Muscle layer of duodenum (tissue), 2 donors: ENCODE data around the gene PCDH9.

Experiments used
- H3K27ac ChIP-seq: one replicate; pipeline ENCODE4 v1.7.0; 2013; ENCODE audit warnings: mild to moderate bottlenecking, low read length
- H3K27me3 ChIP-seq: one replicate; pipeline ENCODE4 v1.7.0; 2013; ENCODE audit warnings: low read depth, mild to moderate bottlenecking, control low read depth, low read length
- H3K36me3 ChIP-seq, 2 donors: one replicate each; pipeline ENCODE4 v1.7.0; 2013; ENCODE audit warnings: low read length in 2 of 2, control low read depth in 1 of 2, mild to moderate bottlenecking in 1 of 2; ENCODE audit not compliant: insufficient read depth in 2 of 2, control insufficient read depth in 1 of 2
- H3K4me1 ChIP-seq, 2 donors: one replicate each; pipeline ENCODE4 v1.7.0; 2013; ENCODE audit warnings: low read length in 2 of 2, mild to moderate bottlenecking in 2 of 2, control low read depth in 1 of 2, moderate library complexity in 1 of 2; ENCODE audit not compliant: insufficient read depth in 2 of 2, control insufficient read depth in 1 of 2
- H3K4me3 ChIP-seq, 2 donors: one replicate each; pipeline ENCODE4 v1.7.0; 2013; ENCODE audit warnings: low read length in 2 of 2, low read depth in 1 of 2, mild to moderate bottlenecking in 1 of 2
- H3K9me3 ChIP-seq, 2 donors: one replicate each; pipeline ENCODE4 v1.7.0; 2013; ENCODE audit warnings: low read length in 2 of 2, control low read depth in 1 of 2, mild to moderate bottlenecking in 1 of 2; ENCODE audit not compliant: control insufficient read depth in 1 of 2
- donor health status: healthy.

Gene PCDH9

GRCh38 chr13:67193979-67194378 lies 36.2 kb downstream of the PCDH9 start:
- H3K27ac ChIP-seq = no peak overlapping the region
- no peaks in the 10 kb centered on the region for H3K9me3 ChIP-seq
- H3K4me1 ChIP-seq = no peaks in the 10 kb centered on the region
- H3K36me3 ChIP-seq = no peaks in the 10 kb centered on the region
- no peaks in the 10 kb centered on the region for H3K27me3 ChIP-seq
- no peak overlapping the region for H3K4me3 ChIP-seq

- no peaks in the 10 kb centered on the region for H3K36me3 ChIP-seq
- no peak overlapping the region for H3K27ac ChIP-seq
- H3K4me1 ChIP-seq = no peaks in the 10 kb centered on the region
- H3K9me3 ChIP-seq = no peaks in the 10 kb centered on the region
- no peaks in the 10 kb centered on the region for H3K27me3 ChIP-seq
- no peak overlapping the region for H3K4me3 ChIP-seq
Observed at GRCh38 chr13:67192751-67193150, 37.4 kb downstream of the PCDH9 start.

- Histone ChIP-seq H3K27ac (no peak overlapping the region), H3K9me3 (no peaks in the 10 kb centered on the region), H3K4me3 (no peak overlapping the region), H3K36me3 (no peaks in the 10 kb centered on the region), H3K4me1 (no peaks in the 10 kb centered on the region), H3K27me3 (no peaks in the 10 kb centered on the region)
Observed at GRCh38 chr13:67186995-67187569, 43.1 kb downstream of the PCDH9 start.

DNA sequence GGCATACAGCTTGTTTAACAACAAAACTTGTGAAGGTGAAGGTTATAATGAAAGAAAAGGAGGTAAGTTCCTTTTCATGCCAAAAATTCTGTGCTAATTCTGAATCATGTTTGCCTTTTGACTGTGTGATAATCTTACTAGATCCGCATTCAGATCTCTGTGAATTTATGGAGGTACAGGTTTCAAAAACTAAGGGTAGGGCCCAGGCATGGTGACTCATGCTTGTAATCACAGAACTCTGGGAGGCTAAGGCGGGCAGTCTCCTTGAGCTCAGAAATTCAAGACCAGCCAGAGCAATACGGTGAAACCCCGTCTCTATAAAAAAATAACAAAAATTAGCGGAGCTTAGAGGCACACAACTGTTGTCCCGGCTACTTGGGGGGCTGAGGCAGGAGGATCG lies 45.9 kb downstream of the PCDH9 start:
- H3K4me3 ChIP-seq = no peak overlapping the region
- no peak overlapping the region for H3K27ac ChIP-seq

DNA sequence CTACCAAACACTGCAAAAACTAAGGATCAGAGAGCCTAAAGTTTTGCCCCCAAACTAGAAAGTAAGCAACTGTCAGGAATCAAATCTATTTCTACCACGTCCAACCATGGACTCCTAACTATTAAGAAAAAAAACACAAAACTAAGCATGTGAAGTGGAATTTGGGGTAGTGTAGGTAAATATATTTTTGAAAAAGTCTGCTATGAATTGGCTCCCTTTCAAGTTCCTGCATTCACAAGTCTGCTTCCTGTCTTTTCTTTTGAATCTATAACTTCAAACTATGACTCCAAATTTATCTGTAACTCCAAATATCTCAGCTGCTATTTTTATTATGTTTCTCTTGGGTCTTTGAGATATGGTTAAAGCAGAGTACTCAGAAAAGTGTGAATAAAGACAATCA lies 47.0 kb downstream of the PCDH9 start:
- Histone ChIP-seq H3K4me3 (no peak overlapping the region), H3K9me3 (no peaks in the 10 kb centered on the region), H3K27me3 (no peaks in the 10 kb centered on the region), H3K4me1 (no peaks in the 10 kb centered on the region), H3K27ac (no peak overlapping the region), H3K36me3 (no peaks in the 10 kb centered on the region)

More for the DNA sequence above, 45.9 kb downstream of the PCDH9 start:
- no peaks in the 10 kb centered on the region for H3K9me3 ChIP-seq
- H3K4me1 ChIP-seq = no peaks in the 10 kb centered on the region
- H3K27me3 ChIP-seq = no peaks in the 10 kb centered on the region
- H3K36me3 ChIP-seq = no peaks in the 10 kb centered on the region

GRCh38 chr13:67175836-67176459 lies 54.2 kb downstream of the PCDH9 start:
- no peaks in the 10 kb centered on the region for H3K4me1 ChIP-seq
- no peak overlapping the region for H3K4me3 ChIP-seq
- H3K9me3 ChIP-seq = no peaks in the 10 kb centered on the region
- H3K36me3 ChIP-seq = no peaks in the 10 kb centered on the region
- H3K27ac ChIP-seq = no peak overlapping the region
- no peaks in the 10 kb centered on the region for H3K27me3 ChIP-seq

- H3K36me3 ChIP-seq = no peaks in the 10 kb centered on the region
- no peak overlapping the region for H3K4me3 ChIP-seq
- no peak overlapping the region for H3K27ac ChIP-seq
- no peaks in the 10 kb centered on the region for H3K9me3 ChIP-seq
- H3K4me1 ChIP-seq = no peaks in the 10 kb centered on the region
- no peaks in the 10 kb centered on the region for H3K27me3 ChIP-seq
Observed at GRCh38 chr13:67168384-67168783, 61.8 kb downstream of the PCDH9 start.

DNA sequence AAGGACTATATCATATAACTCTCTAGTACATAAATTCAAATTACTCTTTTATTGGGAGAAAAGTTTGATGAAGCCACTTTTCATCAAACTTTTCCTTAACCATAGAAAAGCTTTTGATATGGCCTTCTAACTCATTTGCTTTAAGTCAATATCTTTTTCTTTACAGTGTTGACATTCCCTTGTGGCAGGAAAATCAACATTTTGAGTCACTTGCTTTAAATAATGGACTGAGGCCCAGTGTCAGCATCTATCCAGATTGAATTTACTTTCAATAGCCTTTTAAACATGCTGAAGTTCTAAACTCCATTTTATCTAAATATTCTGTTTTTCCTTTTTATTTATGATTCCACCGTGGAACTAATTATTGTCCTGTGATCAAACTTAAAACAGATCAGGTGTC lies 62.7 kb downstream of the PCDH9 start:
- no peaks in the 10 kb centered on the region for H3K9me3 ChIP-seq
- no peaks in the 10 kb centered on the region for H3K27me3 ChIP-seq
- no peaks in the 10 kb centered on the region for H3K36me3 ChIP-seq
- H3K4me1 ChIP-seq = no peaks in the 10 kb centered on the region
- H3K4me3 ChIP-seq = no peak overlapping the region
- no peak overlapping the region for H3K27ac ChIP-seq

- Histone ChIP-seq H3K27me3 (no peaks in the 10 kb centered on the region), H3K27ac (no peak overlapping the region)
Observed at GRCh38 chr13:67161176-67161575, 69.0 kb downstream of the PCDH9 start.

GRCh38 chr13:67158903-67159302 lies 71.2 kb downstream of the PCDH9 start:
- Histone ChIP-seq H3K27ac (no peak overlapping the region), H3K4me3 (no peak overlapping the region), H3K27me3 (no peaks in the 10 kb centered on the region), H3K36me3 (no peaks in the 10 kb centered on the region), H3K4me1 (no peaks in the 10 kb centered on the region), H3K9me3 (no peaks in the 10 kb centered on the region)

More at GRCh38 chr13:67161176-67161575, 69.0 kb downstream of the PCDH9 start:
- no peaks in the 10 kb centered on the region for H3K9me3 ChIP-seq
- no peak overlapping the region for H3K4me3 ChIP-seq
- H3K36me3 ChIP-seq = no peaks in the 10 kb centered on the region
- no peaks in the 10 kb centered on the region for H3K4me1 ChIP-seq

- H3K9me3 ChIP-seq = no peaks in the 10 kb centered on the region
- H3K27ac ChIP-seq = no peak overlapping the region
- H3K36me3 ChIP-seq = no peaks in the 10 kb centered on the region
- no peaks in the 10 kb centered on the region for H3K27me3 ChIP-seq
- H3K4me1 ChIP-seq = no peaks in the 10 kb centered on the region
- no peak overlapping the region for H3K4me3 ChIP-seq
Observed at GRCh38 chr13:67156723-67157060, 73.4 kb downstream of the PCDH9 start.
